Panc1 (cell line): ENCODE results near the gene MFSD12. TPM values are rescaled to one million over a fixed set of nuclear protein-coding genes. Genes with fewer than 3 reads are reported as not detected.

Source experiments
- ATAC-seq: fragments of 200-7000 bp; cut with Tn5 transposase; 2 replicates; pipeline ENCODE4 v1.9.1; 2020; ENCODE audit warnings: mild to moderate bottlenecking, moderate library complexity
- BruUV-seq: library from RNA; stranded (reverse); fragments of 400-500 nt; replicated peaks from 2 replicates; lab custom pipeline; 2021; lab: Mats Ljungman, UMichigan
- CTCF ChIA-PET: fragments of 300-600 bp; sonication (Branson Sonifier 250); formaldehyde crosslinking; loops from one replicate; lab custom pipeline; 2022; ENCODE audit warnings: antibody characterized with exemption; lab: Charles Lee
- POLR2A ChIA-PET: fragments of 300-600 bp; sonication (Branson Sonifier 250); formaldehyde crosslinking; loops from one replicate; lab custom pipeline; 2022; ENCODE audit warnings: antibody characterized with exemption; lab: Charles Lee
- DNase-seq: peaks from one replicate; pipeline ENCODE4 v3.0.0-alpha.2; 2010; ENCODE audit warnings: low read depth, low spot score
- H3K27ac ChIP-seq: 2 replicates; pipeline ENCODE4 v1.5.1; 2011; ENCODE audit warnings: mild to moderate bottlenecking, low read length, inconsistent platforms
- H3K27me3 ChIP-seq: fragments of 200-500 bp; sonication (Bioruptor generic); 2 replicates; pipeline ENCODE4 v1.6.0; 2014; ENCODE audit warnings: low read length, inconsistent platforms; ENCODE audit not compliant: control insufficient read depth, insufficient read depth
- H3K36me3 ChIP-seq: fragments of 200-500 bp; sonication (Bioruptor generic); 2 replicates; pipeline ENCODE4 v1.5.1; 2014; ENCODE audit warnings: inconsistent platforms, mild to moderate bottlenecking, low read length, moderate library complexity; ENCODE audit not compliant: control insufficient read depth, insufficient read depth
- H3K4me1 ChIP-seq: 2 replicates; pipeline ENCODE4 v1.5.1; 2011; ENCODE audit warnings: inconsistent platforms, mild to moderate bottlenecking, low read length, moderate library complexity; ENCODE audit not compliant: control insufficient read depth, insufficient read depth
- H3K4me3 ChIP-seq, 2 experiments: 2 replicates each; pipeline ENCODE4 v1.5.1; 2011 to 2012; ENCODE audit warnings: low read depth in 2 of 2, low read length in 2 of 2, mild to moderate bottlenecking in 2 of 2, inconsistent platforms in 1 of 2, moderate library complexity in 1 of 2
- H3K9me3 ChIP-seq: fragments of 200-500 bp; sonication (Bioruptor generic); 2 replicates; pipeline ENCODE4 v1.5.1; 2014; ENCODE audit warnings: low read depth, mild to moderate bottlenecking, inconsistent platforms, low read length, moderate library complexity; ENCODE audit not compliant: control insufficient read depth, insufficient read depth
- CTCF ChIP-seq: fragments of 450-650 bp; IDR thresholded peaks from 2 replicates; pipeline ENCODE4 v1.5.1; 2017; ENCODE audit warnings: mild to moderate bottlenecking
- POLR2AphosphoS5 ChIP-seq: IDR thresholded peaks from 2 replicates; pipeline ENCODE4 v1.6.1; 2012; ENCODE audit warnings: mild to moderate bottlenecking, low read depth, low read length, moderate library complexity
- REST ChIP-seq, 2 experiments: IDR thresholded peaks; 2 replicates each; pipeline ENCODE4 v1.6.1; 2011 to 2012; ENCODE audit warnings: low read depth in 2 of 2, control low read depth in 1 of 2, low read length in 1 of 2, mild to moderate bottlenecking in 1 of 2, moderate library complexity in 1 of 2; ENCODE audit not compliant: insufficient read depth in 1 of 2
- SIN3A ChIP-seq: IDR thresholded peaks from 2 replicates; pipeline ENCODE4 v1.6.1; 2012; ENCODE audit warnings: low read depth, mild to moderate bottlenecking, low read length, moderate library complexity, borderline replicate concordance; ENCODE audit not compliant: insufficient read depth
- in situ Hi-C: cut with HindIII; loops from 2 replicates; pipeline ENCODE4 v1.10.0; 2016; ENCODE audit warnings: low sequenced_read_pairs, low pct_unique_long_range_greater_than_20kb
- intact Hi-C: fragments of 100-400 bp; cut with micrococcal nuclease; formaldehyde crosslinking; loops from one replicate; pipeline ENCODE4 v1.10.0; 2022; ENCODE audit not compliant: unreplicated experiment
- total RNA-seq: library from RNA; stranded (reverse); gene quantifications from one replicate; pipeline ENCODE4 v1.2.1, GENCODE V29; 2021; ENCODE audit not compliant: unreplicated experiment

The MFSD12 gene
- total RNA-seq, 1 experiment from 2014 or later, result 98.8 TPM

DNA sequence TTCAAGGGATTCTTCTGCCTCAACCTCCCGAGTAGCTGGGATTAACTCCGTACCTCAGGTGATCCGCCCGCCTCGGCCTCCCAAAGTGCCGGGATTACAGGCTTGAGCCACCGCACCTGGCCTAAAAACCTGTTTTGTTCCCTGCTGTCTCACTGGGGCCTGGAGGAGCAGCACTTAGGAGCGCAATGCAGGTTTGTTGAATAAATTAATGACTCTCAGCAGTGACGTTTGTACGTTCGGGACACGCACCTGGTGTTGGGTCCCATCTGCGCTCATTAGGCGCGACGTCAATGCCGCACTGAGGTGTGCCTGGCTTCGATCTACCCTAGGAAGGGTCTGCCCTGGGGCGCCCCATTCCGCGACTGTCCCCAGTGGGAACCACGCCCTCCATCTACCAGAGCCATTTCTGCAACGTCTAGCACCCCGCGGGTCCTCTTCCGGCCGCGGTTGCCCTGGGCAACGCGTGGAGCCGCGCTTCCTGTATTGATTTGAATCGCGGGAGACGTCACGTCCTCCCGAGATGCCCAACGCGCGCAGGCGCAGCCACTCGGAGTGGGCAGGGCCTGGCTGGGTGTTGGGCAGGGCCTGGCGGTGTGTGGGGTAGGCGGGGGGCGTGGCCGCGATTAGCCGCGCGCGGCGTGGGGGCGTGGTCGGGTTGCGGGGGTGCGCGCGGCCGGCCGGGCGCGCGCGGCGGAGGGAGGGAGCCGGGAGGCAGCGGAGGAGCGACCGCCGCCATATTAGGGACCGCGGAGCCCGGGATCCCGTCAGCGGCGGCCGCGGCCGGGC, 51.6 kb downstream of the MFSD12 start, which contains the start of gene FZR1:
FZR1 (plus strand) TSS at position 714 of the 786 bp plus-strand sequence. CDS start 16,679 bp downstream, outside the sequence.
- Histone ChIP-seq H3K4me1 (no peaks in the 10 kb centered on the region; the same call in 1 of the 2 replicates), H3K4me3 (peak within 1 kb of the TSS; percentile 73), H3K27me3 (no peaks in the 10 kb centered on the region), H3K36me3 (peaks cover 3% of the 10 kb centered on the region), H3K9me3 (no peaks in the 10 kb centered on the region), H3K27ac (peak within 1 kb of the TSS; percentile 94)
- ATAC-seq, result peak; percentile 98
- no TSS peak for BruUV-seq
- peak; percentile 75 for DNase-seq
- POLR2A ChIA-PET, result no interaction called here
- in situ Hi-C loops (no loop called here), intact Hi-C loops (no loop called here)
- CTCF ChIA-PET, result no interaction called here
- TF ChIP-seq CTCF (no peak), POLR2AphosphoS5 (peak; percentile 38; the same call in 1 of the 2 replicates), SIN3A (no peak)

DNA sequence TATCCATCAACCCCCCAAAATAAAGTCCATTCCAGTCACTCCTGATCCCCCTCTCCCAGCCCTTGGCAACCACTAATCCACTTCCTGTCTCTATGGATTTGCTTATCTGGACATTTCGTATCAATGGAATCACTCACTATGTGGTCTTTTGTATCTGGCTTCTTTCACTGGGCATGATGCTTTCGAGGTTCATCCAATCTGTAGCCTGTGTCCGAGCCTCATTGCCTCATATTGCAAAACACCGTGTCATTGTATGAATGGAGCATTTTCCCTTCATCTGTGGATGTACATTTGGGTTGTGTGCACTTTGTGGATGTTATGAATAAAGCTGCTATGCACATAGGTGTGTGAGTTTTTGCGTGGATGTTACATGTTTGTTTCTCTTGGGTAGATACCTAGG, 52.7 kb downstream of the MFSD12 start:
- POLR2A ChIA-PET, result interaction anchor here (0.7 kb wide), 1 partner anchor 197 kb away, joined by 3 read pairs; no protein-coding TSS in a partner anchor

More for the DNA sequence above, 52.7 kb downstream of the MFSD12 start:
- Histone ChIP-seq H3K4me3 (no peak overlapping the region; a peak in 1 of 4 replicates), H3K27ac (peak overlapping the region; percentile 94), H3K36me3 (peaks cover 3% of the 10 kb centered on the region), H3K27me3 (no peaks in the 10 kb centered on the region), H3K4me1 (no peaks in the 10 kb centered on the region; the same call in 1 of the 2 replicates), H3K9me3 (no peaks in the 10 kb centered on the region)
- ATAC-seq (no peak), DNase-seq (no peak)
- CTCF ChIA-PET, result no interaction called here
- TF ChIP-seq CTCF (no peak), REST (IDR thresholded peaks at IDR 0.05; ENCODE audit: insufficient read depth in 1 of 2, low read depth in 2 of 2, low read length in 1 of 2) (no peak), POLR2AphosphoS5 (no peak)
- in situ Hi-C loops (no loop called here), intact Hi-C loops (no loop called here)
- BruUV-seq, result no TSS peak
